HG03442 (cell line): Measurements from ENCODE around the gene AFF1.
"Not testable (repeated sequence)": the region's sequence is repeated elsewhere in the genome, so short reads cannot be mapped to it uniquely, and the experiment has no call there.

Experiments used
- ATAC-seq: cut with Tn5 transposase; IDR thresholded peaks from one replicate; pipeline ENCODE4 v1.9.1; 2021; ENCODE audit warnings: mild to moderate bottlenecking, moderate library complexity; ENCODE audit not compliant: unreplicated experiment

AFF1 gene

DNA sequence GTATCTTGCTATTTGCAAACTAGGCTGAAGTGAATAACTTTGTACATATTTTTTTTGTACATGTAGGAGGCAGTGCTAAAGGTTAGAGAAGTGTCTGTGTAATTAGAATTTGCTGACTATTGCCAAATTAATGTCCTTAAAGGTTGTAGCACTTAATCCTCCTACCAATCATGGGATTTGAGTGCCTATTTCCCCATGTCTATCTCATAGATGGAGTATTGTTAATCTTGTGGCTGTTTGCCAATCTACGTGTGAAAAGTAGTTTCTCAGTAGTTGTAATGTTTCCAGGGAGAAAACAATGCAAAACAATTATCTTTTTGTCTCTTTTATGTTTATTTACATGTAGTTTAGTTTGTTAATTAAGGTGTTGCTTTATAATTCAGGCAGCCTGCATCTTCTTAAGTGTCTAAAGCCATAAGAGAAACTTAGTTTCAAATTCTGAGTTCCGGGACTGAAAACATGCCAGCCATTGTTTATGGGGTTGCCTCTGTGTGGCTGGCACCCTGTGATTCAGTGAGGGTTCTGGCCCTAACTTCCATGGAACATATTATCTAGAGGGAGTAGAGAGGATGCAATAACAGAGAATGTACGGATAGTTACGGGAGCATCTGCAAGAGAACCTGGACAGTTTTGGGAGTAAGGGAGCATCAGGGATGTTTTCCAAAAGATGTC, 143.2 kb downstream of the AFF1 start:
- no peak for ATAC-seq

DNA sequence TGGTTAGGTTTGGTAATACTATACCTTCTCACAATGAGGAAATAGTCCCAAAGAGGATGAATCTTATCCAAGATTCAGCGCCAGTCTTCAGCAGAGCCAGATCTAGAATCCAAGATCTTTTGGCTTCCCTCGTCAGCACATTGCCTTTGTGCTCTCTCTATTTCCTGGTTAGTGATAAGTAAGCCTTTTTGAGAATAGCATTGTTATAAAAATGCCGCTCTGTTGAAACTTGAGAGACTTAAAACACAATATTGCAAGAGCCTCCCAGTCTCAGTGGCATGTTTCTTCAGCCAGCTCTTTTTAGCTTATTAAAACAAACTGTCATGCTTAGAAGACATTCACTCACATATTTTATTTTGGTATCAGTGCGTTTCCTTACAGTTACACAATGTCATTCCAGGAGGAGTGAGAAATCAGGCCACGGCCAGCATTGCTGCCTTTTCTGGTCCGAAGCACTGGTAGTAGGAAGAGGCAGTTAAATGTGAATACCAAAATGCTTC, 144.2 kb downstream of the AFF1 start:
- ATAC-seq: no peak

DNA sequence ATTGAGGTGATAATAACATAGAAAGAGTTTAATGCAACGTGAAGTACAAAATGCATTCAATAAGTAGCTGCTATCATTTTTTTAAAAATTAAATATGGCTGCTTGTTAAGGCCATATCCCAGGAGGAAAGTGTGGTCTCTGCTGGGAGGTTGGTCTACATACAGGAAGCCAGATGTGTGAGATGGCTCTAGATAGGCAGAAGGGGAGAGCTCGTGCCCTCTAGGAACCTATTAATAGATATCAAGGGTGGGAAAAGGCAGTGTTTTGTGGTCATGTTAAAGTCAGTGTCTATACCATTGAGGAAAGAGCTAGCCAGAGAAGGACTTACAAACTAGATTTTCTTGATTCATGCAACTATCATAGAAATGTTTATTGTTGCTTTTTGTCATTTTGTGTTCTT, 145.2 kb downstream of the AFF1 start:
- ATAC-seq: no peak

DNA sequence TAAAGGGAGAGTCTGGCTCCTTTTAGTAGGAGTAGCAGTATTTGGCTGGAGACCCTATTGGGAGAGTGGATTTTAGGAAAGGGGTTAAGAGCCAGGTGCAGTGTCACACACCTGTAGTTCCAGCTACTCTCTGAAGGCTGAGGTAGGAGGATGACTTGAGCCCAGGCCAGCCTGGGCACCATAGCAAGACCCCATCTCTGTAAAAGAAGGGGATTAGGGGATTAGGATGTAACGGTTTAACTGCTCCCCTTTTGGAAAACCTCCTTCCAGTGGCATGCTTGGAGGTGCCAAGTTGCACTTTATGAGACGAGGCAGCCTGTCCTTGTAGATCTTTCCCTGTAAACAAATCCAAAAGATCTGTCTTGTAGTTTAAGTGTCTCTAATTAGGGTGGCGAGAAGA, 145.7 kb downstream of the AFF1 start:
- ATAC-seq: no peak

GRCh38 chr4:87081826-87082225, 147.0 kb downstream of the AFF1 start:
- no peak for ATAC-seq

- ATAC-seq: not testable (repeated sequence)
These were observed 150.9 kb downstream of the AFF1 start for GRCh38 chr4:87085732-87086131.

DNA sequence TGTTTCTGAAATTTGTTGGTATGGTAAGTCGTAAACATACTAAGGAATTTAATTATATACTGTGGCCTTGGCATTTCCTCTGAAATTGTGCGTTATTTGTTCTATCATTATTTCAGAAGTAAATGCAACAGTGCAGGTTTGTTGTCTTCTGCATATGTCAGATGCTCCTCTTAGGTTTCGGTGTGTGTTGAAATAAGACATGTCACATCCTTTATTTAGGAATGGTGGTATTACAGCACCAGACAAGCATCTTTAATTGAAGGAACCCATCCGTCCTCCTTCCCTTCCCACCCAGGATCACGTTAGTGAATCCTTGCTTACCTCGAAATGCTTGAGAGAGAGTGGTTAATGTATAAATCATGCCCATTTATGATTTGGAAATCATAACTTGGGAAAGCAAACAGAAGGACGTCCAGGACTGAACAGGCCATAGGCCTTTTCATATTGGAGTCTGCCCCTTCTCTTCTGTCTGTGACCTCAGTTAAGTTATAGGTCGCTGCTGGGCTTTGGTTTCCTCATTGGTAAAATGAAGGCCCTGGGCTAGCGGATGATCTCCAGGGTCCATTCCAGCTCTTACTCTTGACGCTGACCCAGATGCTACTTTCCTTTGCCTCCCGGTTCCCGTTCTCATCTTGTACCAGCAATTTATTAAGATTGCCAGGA, 151.5 kb downstream of the AFF1 start:
- ATAC-seq: no peak

GRCh38 chr4:87087015-87087414, 152.2 kb downstream of the AFF1 start:
- ATAC-seq: no peak

DNA sequence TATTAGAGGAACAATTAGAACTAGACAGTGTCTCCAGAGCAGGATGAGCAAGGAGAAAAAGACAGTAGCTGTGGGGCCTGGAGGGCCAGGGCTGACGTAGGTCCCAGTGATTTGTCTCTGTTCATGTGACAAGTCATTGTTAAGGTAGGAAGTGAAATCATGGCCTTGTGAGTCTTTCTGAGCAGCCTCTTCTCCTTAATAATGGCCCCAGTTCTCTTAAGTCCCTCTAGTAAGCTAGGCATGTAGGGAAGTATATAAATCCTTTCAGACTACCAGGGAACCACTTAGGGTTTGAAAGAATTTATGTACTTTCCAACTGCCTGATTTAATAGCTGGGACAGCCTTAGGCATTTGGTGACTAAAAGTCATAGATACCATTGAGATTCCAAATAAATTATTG, 152.6 kb downstream of the AFF1 start:
- no peak for ATAC-seq

DNA sequence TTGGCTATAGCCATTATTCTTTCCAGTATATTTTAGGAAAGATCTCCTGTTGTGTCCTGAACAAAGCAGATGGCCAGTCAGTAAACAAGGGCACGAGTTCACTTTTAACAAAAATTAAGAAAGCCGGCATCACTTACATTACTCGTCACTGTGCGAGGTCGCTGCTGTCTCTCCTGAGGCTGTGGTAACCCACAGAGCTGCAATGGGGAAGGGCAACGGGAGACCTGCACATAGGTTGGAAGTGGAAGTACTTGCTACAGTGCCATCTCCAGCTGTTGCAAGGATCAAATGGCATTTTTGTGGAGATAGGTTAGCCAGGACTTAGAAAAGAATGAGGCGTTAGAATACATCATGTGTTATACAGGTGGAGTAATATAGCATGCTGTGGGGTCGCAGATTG, 153.4 kb downstream of the AFF1 start:
- ATAC-seq: no peak

- no peak for ATAC-seq
These were observed 154.6 kb downstream of the AFF1 start for GRCh38 chr4:87089368-87089767.

GRCh38 chr4:87090305-87090704, 155.5 kb downstream of the AFF1 start:
- ATAC-seq: no peak

DNA sequence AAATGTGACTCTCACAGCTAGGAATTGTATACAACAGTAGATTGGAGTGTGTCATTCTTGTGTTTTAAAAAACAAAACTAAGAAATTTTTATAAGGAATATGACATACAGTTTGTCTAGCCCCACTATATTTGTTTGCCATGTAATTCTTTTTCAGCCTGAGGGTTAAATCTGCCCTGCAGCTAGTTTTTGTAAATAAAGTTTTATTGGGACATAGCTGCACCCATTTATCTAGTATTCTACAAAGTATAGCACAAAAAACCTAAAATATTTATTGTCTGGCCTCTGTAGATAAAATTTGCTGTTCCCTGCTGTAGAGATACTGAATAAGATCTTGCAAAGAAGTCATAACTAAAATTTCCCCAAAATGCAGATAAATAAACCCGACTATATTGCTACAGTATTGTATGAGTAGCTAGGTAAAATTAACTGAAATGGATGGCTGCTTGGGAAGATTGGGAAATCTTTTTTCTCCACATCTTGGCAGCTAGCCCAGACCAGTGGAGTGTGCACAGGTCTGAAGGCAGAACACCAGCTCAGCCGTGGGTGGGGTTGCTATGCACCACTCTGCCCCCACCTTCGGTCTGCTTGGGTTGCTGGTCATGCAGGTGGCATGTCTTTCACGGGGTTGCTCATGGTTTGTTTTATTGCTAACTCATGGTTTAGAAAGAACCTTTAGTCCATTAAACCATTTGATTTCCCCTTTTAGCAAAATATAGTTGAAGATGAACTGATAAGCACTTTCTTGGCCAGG, 157.8 kb downstream of the AFF1 start:
- peak; percentile 56 for ATAC-seq

DNA sequence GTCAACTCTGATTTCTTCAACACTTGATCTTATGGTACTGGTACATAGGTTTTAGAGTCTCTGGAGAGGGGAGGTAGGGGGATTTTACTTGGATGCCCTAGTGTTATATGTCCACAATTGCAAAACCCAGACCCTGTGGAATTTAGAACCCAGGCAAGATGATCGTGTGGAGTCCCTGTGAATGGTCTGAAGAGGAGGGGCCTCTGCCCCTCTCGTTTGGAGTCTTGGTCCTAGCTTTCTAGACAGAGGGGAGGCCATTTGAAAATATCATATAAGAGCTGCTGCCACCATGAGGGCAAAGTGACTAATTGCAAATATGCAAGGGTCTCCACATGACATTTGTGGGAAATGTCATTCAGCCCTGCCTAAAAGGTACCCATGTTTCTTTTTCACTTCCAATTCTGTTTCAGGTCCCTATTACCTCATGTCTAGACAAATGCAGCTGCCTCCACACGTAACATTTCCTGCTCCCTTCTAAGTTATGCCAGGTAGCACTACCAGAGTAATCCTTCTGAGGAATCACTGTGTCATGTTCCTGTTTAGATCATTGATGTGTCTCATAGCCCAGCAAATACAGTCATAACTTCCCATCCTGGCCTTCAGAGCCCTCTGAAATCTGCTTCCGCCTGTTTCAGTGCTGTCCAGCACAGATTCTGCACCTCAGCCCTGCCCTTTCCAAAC, 158.8 kb downstream of the AFF1 start:
- ATAC-seq: peak; percentile 76

DNA sequence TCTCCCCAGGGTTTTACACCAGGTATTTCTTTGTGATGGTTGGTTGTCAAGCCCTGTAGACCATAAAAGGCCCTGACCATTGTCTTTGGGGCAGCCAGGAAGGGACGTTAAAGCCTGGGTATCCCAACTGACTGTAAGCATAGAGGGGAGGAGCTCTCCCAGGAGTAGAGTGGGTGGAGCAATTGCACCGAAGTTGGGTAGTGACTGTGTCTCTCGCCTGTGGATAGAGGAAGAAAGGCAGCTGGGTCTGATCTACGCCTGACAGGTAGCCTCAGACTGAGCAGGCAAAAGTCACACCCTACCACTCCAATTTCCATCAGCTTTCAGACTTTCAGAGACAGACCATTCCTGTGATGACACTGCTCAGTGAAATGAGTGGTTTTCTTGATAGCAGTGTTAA, 162.3 kb downstream of the AFF1 start:
- no peak for ATAC-seq

DNA sequence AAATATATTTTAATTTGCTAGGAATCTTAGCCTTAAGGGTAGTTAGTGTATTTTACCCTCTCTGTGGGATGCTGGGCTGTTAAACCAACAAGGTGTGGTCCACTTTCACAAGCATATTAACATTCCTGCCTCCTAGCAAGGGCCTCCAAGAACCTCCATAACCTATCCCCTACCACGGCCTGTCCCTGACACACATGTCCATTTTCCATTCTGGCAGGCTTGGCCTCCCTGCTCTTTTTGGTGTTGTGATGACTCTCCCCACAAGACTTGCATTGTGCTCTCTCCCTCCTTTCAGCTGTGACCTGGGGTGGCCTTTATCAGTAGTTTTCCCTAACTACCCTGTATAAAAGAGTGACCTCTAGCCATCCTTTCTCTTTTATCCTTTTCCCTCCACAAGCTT, 165.4 kb downstream of the AFF1 start:
- ATAC-seq: no peak

GRCh38 chr4:87101543-87102199, 166.9 kb downstream of the AFF1 start:
- no peak for ATAC-seq

- ATAC-seq: no peak
These were observed 168.3 kb downstream of the AFF1 start for GRCh38 chr4:87103086-87103485.

GRCh38 chr4:87103691-87104187, 168.9 kb downstream of the AFF1 start:
- ATAC-seq: no peak

DNA sequence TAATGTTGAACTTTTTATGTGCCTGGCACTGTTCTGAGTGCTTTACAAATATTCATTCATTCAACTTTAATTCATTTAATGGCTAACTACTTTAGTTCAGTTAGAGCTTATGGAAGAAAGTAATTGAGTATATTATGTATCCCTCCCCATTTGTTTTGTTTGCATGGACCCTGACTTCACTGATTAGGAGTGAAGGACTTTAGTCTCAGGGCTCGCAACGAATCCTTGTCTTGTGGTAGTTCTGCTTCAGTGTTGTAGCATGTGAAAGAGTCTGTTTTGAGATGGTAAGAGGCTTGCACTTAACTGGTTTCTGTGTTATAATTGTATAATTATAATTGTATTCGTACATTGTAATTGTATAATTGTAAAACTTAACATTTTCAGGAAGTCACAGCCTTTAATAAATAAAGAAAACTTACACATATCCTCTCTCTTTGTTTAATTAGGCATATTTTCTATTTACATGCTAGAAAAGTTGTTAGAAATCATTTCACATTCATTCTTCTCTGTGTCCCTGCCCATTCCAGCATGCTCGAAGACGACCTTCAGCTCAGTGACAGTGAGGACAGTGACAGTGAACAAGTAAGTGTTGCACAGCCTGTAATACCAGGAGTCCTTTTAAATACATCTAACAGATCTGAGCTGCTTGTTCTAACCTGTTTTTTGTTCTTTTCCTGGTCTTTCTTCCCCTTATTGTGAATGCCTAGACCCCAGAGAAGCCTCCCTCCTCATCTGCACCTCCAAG, 170.5 kb downstream of the AFF1 start:
- no peak for ATAC-seq
